Pancreas (tissue), 10 donors: Measurements from ENCODE around the gene OPRD1. TPM values are rescaled to one million over a fixed set of nuclear protein-coding genes. Genes with fewer than 3 reads are reported as not detected.

Experiments
- ATAC-seq, 4 donors: fragments of 200-7000 bp; cut with Tn5 transposase; one replicate each; pipeline versions ENCODE4 v1.8.0 to v1.9.1; 2020; ENCODE audit warnings: mild to moderate bottlenecking in 4 of 4, moderate library complexity in 4 of 4
- DNase-seq, 6 donors: peaks; one replicate each; pipeline ENCODE4 v3.0.0-alpha.2; 2020
- FAIRE-seq: peaks from 2 replicates; lab custom pipeline; 2012; peaks lifted over from hg19 to GRCh38; lab: Jason Lieb, UNC
- H3K27ac ChIP-seq, 4 donors: fragments of 200-600 bp; sonication (generic); 1 replicate in 3 of 4; 2 replicates in 1 of 4; pipeline versions ENCODE4 v1.5.0 to v1.8.0; 2020
- H3K27me3 ChIP-seq, 4 donors: fragments of 200-600 bp; one replicate each; pipeline ENCODE4 v1.8.0; 2021
- H3K36me3 ChIP-seq, 3 donors: fragments of 200-600 bp; sonication (generic) in 1 of 3; one replicate each; pipeline versions ENCODE4 v1.5.0 to v1.8.0; 2020 to 2021
- H3K4me1 ChIP-seq, 3 donors: fragments of 200-600 bp; one replicate each; pipeline ENCODE4 v1.8.0; 2021
- H3K4me3 ChIP-seq, 4 donors: fragments of 200-600 bp; sonication (generic) in 2 of 4; one replicate each; pipeline versions ENCODE4 v1.5.0 to v1.8.0; 2020 to 2021
- H3K9me3 ChIP-seq, 4 donors: fragments of 200-600 bp; one replicate each; pipeline ENCODE4 v1.8.0; 2021
- WGBS, 2 donors: extraction: QIAGEN DNeasy Blood & Tissue Kit; methylation state at CpG; one replicate each; pipeline ENCODE4 v1.1.7; 2013; 5-methylcytosine and 5-hydroxymethylcytosine counted together
- intact Hi-C, 3 donors: fragments of 100-400 bp; cut with DNase I; formaldehyde crosslinking; loops; one replicate each; pipeline versions ENCODE4 v1.11.1 to v1.14.2; 2022
- polyA plus RNA-seq, 2 donors: library from polyadenylated mRNA; stranded (reverse); fragments of 200-250 nt; gene quantifications; one replicate each; pipeline ENCODE4 v1.2.3, GENCODE V29; 2013
- total RNA-seq, 6 donors: library from RNA; stranded (reverse); fragmentation: NEBNext Ultra II Directional in 4 of 6; extraction: Animal tissue kit (Norgen Biotek cat#: 25700) in 4 of 6; gene quantifications; one replicate each; pipeline versions ENCODE4 v1.2.1 to v1.2.4, GENCODE V29; 2021 to 2023
- TF ChIP-seq, protein P1 (sequence below), 4 donors: fragments of 200-600 bp; sonication (generic) in 3 of 4; IDR thresholded peaks; one replicate each; pipeline versions ENCODE4 v1.5.0 to v1.8.0; 2021; ENCODE audit warnings: antibody characterized with exemption in 4 of 4
- donor health status: healthy with polysubstance abuse.
- donor health status: DM: no; HTN: no; CAD: no; lungs with moderate emphysema.
- donor health status: DM: no; HTN: no; CAD: no.
- donor health status: control.
- donor health status: control.
- donor health status: Bipolar disorder and iron deficiency.
- donor health status: DM: yes; HTN: yes; CAD: no.
- donor health status: DM: no; HTN: no; CAD: no.
- donor health status: DM: no; HTN: no; CAD: no.
- donor health status: DM: yes; HTN: yes; CAD: no.

OPRD1 gene
- total and polyA plus RNA-seq, 8 donors = 0.03 to 0.76 (median 0.21) TPM

DNA sequence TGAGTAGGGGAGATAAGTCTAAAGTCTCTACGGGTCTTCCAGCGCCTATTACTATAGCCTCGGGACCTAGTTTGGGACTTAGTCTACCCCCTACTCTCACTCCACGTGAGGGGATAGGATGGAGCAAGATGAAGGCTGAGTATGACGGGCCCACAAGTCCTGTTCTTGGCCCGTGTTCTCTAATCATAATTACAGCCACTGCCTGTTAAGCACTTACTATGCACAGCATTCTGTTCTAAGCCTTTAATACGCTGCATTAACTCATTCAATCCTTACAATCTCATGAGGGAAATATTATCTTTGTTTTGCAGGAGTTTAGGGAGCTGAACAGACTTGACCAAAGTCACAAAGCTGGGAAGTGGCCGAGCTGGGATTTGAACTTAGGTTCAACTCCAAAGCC lies 78.5 kb downstream of the OPRD1 start:
- Histone ChIP-seq H3K27ac (no peak overlapping the region), H3K9me3 (no peaks in the 10 kb centered on the region), H3K27me3 (no peaks in the 10 kb centered on the region), H3K36me3 (no peaks in the 10 kb centered on the region), H3K4me1 (peaks cover 0 to 2% (median 0%) of the 10 kb centered on the region in 3 donors), H3K4me3 (no peak overlapping the region)
- intact Hi-C loops = no loop called here
- 85 to 87% methylated on average over 8 of the region's 8 CpGs for WGBS, 2 donors
- TF ChIP-seq, protein P1, sequence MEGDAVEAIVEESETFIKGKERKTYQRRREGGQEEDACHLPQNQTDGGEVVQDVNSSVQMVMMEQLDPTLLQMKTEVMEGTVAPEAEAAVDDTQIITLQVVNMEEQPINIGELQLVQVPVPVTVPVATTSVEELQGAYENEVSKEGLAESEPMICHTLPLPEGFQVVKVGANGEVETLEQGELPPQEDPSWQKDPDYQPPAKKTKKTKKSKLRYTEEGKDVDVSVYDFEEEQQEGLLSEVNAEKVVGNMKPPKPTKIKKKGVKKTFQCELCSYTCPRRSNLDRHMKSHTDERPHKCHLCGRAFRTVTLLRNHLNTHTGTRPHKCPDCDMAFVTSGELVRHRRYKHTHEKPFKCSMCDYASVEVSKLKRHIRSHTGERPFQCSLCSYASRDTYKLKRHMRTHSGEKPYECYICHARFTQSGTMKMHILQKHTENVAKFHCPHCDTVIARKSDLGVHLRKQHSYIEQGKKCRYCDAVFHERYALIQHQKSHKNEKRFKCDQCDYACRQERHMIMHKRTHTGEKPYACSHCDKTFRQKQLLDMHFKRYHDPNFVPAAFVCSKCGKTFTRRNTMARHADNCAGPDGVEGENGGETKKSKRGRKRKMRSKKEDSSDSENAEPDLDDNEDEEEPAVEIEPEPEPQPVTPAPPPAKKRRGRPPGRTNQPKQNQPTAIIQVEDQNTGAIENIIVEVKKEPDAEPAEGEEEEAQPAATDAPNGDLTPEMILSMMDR (IDR thresholded peaks at IDR 0.05) = no peak
- DNase-seq = no peak
- no peak for ATAC-seq
- FAIRE-seq = no peak

DNA sequence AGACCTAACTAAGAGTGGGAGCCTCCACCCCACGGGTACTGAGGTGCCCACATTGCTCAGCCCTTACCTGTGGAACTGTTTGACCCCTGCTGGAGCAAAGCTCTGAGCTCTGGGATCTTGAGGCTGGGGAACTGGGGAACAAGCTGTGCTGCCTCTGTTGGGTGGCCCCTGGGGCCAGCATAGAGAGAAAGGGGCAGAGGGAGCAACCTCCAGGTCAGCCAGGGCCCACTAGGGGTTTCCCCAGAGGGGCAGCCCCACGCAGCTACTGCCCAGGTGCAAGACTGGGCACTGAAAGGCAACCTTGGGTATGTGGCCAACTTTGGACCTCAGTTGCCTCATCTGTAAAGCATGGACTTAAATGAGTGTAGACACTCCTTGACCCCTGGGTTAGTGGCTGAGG lies 78.9 kb downstream of the OPRD1 start:
- Histone ChIP-seq H3K9me3 (no peaks in the 10 kb centered on the region), H3K36me3 (no peaks in the 10 kb centered on the region), H3K4me3 (no peak overlapping the region), H3K27ac (no peak overlapping the region), H3K4me1 (no peaks in the 10 kb centered on the region), H3K27me3 (no peaks in the 10 kb centered on the region)
- TF ChIP-seq, protein P1 (IDR thresholded peaks at IDR 0.05) = no peak
- FAIRE-seq (no peak), ATAC-seq (no peak), DNase-seq (no peak)
- 63 to 94% methylated on average over 2 of the region's 2 CpGs for WGBS, 2 donors
- intact Hi-C loops = no loop called here

DNA sequence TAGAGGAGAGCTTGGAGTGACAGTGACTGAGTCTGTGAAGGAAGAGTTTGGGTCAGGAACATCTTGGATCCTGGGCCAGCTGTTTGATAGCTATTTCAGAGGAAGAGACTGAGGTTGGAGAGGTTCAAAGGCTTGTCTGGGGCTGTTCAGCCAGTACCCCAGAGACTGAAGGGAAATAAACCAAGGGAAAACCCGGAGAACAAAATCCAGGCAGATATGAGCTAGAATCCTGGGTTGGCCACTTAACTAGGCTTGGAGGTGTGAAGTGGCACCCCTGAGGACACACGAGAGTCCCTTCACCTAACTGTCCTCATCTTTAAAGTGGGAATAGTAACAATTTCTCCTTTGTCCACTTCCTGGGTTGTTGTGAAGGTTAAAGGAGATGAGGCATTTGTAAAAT lies 79.3 kb downstream of the OPRD1 start:
- intact Hi-C loops = no loop called here
- Histone ChIP-seq H3K4me3 (no peak overlapping the region), H3K27ac (no peak overlapping the region), H3K4me1 (no peaks in the 10 kb centered on the region), H3K27me3 (no peaks in the 10 kb centered on the region), H3K36me3 (no peaks in the 10 kb centered on the region), H3K9me3 (no peaks in the 10 kb centered on the region)
- no peak for DNase-seq
- TF ChIP-seq, protein P1 (IDR thresholded peaks at IDR 0.05) = no peak
- FAIRE-seq = no peak
- 90 to 92% methylated on average over 2 of the region's 2 CpGs for whole genome bisulfite sequencing, 2 donors
- no peak for ATAC-seq

DNA sequence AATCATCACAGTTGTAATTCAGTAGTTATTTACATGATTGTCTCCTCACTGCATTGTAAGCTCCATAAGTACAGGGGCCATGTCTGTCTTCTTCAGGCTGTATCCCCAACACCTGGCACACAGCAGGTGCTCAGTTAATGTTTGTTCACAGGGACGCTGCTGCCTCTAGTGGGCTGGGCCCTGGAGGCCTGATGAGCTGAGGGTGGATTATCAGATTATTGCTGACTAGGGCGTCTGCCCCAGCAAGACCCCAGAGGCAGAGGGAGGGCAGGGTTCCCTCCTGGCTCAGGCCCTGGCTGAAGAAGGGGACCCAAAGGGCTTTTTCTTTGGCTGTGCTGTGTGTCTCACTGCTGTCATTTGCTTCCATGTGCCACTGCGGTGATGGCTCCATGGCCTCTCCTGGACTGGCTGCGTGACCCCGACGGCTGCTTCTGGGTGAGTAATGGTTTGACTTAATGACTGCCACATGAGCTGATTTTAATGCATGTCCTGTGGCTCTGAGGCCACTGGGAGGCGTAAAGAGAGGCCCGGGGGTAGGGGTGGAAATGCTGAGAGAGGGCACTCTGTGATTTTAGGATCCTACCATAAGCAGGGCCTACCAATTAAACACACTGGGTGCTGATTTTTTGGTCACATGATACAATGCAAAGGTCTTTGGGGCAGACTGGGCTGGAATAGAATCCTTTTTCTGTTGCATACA lies 81.6 kb downstream of the OPRD1 start:
- Histone ChIP-seq H3K4me3 (no peak overlapping the region), H3K27me3 (no peaks in the 10 kb centered on the region), H3K27ac (no peak overlapping the region), H3K9me3 (no peaks in the 10 kb centered on the region), H3K4me1 (peaks cover 0 to 2% (median 0%) of the 10 kb centered on the region in 3 donors), H3K36me3 (no peaks in the 10 kb centered on the region)
- no peak for ATAC-seq
- TF ChIP-seq, protein P1 (IDR thresholded peaks at IDR 0.05) = no peak
- no peak for FAIRE-seq
- WGBS, 2 donors = 77 to 80% methylated on average over 8 of the region's 8 CpGs
- intact Hi-C loops = no loop called here
- peak in 1 of 6 donors; percentile 16 for DNase-seq

DNA sequence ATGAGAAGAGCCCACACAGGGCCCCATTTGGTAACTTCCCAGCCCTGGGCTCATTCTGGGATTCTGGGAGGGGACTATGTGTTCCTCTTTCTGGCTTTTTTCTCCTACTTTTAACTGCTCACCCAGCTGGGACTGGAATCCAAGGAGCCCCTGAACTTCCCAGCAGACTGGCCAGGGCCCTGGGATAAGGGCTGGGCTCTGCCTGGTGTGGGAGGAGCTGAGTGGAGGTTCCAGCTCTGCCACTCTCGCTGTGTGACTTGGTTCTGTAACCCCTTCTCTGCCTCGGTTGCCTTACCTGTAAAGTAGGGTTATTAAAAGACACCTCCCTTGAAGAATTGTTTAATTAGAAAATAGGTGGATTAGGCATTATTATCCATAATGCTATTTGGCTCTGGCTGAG lies 82.8 kb downstream of the OPRD1 start:
- intact Hi-C loops = no loop called here
- H3K27me3 ChIP-seq = no peaks in the 10 kb centered on the region
- no peak for FAIRE-seq
- no peak overlapping the region for H3K27ac ChIP-seq
- no peak overlapping the region for H3K4me3 ChIP-seq
- no peaks in the 10 kb centered on the region for H3K9me3 ChIP-seq
- TF ChIP-seq, protein P1 (IDR thresholded peaks at IDR 0.05) = no peak
- peaks cover 0 to 4% (median 0%) of the 10 kb centered on the region in 3 donors for H3K4me1 ChIP-seq
- ATAC-seq = peak in 1 of 4 donors; percentile 26
- DNase-seq = no peak
- no peaks in the 10 kb centered on the region for H3K36me3 ChIP-seq
- 47 to 49% methylated on average over 2 of the region's 2 CpGs for WGBS, 2 donors
